GM21619 (cell line): ENCODE results near the gene ANKS3.

Experiments
- ATAC-seq: cut with Tn5 transposase; IDR thresholded peaks from one replicate; pipeline ENCODE4 v1.9.1; 2021; ENCODE audit not compliant: unreplicated experiment

The ANKS3 gene

DNA sequence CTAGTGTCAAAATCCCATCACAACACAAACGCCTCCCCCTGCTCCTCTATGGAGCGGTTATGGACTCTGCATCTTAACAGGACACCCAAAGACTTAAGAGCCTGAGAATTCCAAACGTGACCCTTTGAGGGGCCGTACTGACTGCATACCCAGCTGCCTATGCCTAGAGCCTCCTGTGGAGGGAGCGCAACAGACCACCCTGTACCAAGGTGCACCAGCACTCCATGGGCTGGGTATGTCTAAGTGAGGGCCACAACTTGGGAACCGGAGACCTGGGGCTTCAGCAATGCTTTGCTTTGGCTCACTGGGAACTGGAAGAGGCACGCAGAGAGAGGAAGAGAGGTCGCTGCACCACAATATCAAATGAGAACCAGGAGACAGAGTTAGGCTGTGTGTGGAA is 5.4 kb downstream of the ANKS3 start:
- ATAC-seq = no peak

- no peak for ATAC-seq
Measured at GRCh38 chr16:4726616-4727015, 7.5 kb downstream of the ANKS3 start.

DNA sequence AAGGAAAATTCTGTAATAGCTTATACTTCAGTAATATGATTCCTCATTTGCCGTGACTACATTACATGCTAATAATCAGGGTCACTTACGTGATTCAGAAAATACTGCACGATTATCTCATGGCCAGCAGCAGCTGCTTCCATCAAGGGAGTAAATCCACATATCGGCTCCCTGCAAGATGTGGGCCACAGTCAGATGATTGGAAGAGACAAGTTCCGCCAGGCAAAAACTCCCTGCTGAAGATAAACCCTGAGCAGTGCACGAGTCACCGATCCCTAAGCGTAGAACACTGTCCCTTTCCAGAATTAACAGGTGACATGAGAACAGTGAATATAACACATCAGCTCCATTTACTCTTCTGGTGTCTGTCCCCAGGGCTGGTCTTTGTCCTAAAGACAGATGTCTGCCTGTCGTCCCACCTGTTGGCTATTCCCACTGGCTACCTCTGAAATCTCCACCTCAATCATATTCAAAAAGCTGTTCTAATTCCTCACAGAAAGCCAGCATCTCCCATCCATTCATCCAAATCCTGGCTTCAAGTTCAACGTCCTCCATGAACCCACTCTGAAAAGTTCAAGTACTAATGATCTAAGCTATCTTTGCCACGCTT is 9.3 kb downstream of the ANKS3 start:
- no peak for ATAC-seq

DNA sequence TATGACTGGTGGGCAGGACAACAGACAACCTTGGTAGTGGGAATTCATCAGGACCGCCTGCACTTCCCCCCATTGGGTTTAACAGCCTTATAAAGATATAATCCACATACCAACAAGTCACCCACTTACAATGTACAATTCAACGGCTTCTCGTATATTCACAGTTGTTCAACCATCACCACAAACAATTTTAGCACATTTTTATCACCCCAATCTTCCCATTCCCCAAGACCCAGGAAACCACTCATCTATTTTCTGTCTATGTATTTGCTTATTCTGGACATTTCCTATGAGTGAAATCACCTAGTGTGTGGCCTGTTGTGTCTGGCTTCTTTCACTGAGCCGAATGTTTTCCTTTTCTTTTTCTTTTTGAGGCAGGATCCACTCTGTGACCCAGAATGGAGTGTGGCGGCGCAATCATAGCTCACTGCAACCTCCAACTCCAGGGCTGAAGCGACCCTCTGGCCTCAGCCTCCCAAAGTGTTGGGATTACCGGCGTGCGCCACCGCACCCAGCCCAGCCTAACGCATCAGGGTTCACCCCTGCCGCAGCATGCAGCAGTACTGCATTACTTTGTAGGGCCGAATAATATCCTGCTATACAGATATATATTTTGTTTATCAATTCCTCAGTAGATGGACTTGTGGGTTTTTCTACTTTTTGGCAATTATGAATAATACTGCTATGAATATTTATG is 10.9 kb downstream of the ANKS3 start:
- no peak for ATAC-seq

GRCh38 chr16:4718466-4718865 is 15.6 kb downstream of the ANKS3 start:
- no peak for ATAC-seq

- no peak for ATAC-seq
Measured at GRCh38 chr16:4714996-4715395, 19.1 kb downstream of the ANKS3 start.

DNA sequence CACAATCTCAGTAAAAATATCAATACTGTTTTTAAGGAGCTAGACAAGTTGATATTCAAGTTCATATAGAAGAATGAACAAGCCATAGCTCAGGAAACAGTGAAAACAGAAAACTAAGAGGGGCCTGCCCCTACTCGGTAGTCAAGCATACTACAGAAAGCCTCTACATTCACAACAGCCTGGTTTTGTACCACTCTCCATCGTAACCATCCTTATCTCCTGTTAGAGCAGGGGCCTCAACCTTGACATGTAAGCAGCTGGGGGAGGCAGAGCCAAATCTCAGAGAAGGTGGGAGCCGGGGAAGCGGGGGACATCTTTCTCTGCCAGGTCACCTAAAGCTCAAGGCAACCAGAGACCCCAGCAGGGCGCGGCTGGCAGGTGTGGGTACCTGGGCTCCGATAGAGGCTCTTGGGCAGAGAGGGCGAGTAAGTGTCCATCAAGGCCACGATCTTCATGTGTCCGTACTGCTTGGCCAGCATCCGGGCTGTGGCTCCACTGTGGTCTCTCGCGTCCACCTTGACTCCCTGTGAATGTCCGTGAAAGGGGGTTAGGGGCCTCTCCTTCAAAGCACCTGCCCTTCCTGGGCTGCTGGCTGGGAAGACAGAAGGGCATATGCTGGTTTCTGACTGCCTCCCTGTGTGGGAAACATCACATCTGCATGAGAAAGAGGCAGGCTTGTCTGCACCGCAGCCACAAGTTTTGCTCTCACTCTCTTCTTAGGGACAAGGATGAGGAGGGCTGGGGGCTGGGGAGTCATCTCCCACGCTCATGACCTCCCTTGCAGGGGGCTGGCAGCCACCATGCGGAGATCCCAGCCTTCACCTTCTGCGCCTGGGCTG is 20.2 kb downstream of the ANKS3 start:
- ATAC-seq = no peak

GRCh38 chr16:4709481-4709880 is 24.6 kb downstream of the ANKS3 start:
- no peak for ATAC-seq

DNA sequence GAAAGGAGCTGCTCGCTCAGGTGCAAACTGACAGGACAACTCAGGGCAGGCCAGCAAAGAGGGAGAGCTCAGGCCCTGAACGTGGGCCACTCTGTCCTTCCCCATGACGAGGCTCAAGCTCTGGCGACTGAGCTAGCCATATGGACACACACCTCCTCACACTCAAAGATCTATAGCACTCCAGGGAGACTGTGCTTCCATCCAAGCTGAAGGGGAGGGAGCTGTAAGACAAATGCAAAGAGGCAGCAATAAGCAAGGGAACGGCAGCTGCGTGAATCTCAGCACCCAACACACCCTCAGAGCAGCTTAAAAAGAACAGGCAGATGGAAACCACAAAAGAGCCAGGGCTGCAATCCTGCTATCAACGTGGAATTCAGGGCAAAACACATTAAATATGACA is 27.2 kb downstream of the ANKS3 start:
- ATAC-seq = no peak

GRCh38 chr16:4704913-4705312 is 29.2 kb downstream of the ANKS3 start:
- ATAC-seq = no peak

DNA sequence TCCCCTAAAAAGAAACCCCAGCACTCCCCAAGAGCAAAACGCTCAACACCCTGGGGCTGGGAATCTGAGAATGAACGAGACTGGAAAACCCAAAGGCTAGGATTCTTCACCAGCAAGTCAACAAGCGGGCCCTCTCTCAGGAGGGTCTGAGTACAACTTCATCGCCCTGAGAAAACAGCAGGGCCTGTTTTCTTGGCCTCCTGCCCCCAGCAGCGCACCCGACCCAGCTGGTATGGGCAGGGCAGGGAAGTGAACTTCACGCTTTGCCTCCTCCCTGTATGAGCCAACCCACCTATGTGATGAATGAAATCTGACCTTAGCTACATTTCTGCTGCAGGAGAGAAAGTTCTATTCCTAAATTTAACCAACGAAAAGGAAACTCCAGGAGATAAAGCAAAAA is 29.6 kb downstream of the ANKS3 start:
- no peak for ATAC-seq

GRCh38 chr16:4703906-4704305 is 30.2 kb downstream of the ANKS3 start:
- no peak for ATAC-seq

DNA sequence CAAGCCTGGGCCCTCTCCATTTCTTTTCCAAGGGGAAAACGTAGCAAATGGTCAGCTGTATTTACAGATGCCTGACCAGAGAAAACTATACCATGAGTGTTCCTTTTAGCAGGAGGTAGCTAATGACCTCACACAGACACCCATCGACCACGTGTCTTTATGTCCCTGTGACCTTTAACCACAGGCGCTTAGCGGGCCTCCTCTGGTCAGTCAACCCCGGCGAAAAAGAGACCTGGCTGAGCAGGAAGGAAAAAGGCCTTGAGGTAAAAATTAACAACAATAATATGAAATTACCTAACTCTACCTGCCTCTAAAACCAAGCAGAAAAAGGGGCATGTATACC is 31.6 kb downstream of the ANKS3 start:
- ATAC-seq = no peak

DNA sequence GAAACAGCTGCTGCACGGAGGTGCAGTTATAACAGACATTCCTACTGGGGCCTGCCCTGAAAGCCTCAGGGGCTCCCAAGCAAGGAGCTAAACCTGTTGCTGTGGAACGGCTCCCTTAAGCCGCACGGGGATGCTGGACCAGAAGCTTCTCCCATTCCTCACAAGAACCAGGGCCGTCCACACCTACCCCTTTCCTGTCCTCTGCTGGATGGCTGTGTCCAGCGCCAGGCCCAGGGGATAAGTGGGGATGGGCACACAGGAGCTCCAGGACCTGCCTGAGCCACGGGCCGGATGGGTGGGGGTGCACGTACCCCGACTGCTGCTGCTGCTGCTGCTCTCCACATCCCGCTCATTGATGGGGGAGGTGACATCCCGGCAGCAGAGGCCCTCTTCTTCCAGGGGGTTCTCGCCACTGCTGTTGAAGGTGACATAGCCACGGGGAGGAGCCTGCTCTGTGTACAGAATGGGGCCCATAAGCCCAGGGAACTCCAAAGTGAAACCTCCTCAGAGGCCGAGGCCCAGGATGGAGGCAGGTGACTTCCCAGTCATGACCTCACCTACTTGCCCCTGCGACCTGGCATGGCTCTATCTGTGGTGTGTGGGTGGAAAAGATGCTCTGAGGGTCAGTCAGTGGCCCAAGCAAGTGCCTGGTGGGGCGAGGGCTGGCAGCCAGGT is 32.1 kb downstream of the ANKS3 start:
- no peak for ATAC-seq

DNA sequence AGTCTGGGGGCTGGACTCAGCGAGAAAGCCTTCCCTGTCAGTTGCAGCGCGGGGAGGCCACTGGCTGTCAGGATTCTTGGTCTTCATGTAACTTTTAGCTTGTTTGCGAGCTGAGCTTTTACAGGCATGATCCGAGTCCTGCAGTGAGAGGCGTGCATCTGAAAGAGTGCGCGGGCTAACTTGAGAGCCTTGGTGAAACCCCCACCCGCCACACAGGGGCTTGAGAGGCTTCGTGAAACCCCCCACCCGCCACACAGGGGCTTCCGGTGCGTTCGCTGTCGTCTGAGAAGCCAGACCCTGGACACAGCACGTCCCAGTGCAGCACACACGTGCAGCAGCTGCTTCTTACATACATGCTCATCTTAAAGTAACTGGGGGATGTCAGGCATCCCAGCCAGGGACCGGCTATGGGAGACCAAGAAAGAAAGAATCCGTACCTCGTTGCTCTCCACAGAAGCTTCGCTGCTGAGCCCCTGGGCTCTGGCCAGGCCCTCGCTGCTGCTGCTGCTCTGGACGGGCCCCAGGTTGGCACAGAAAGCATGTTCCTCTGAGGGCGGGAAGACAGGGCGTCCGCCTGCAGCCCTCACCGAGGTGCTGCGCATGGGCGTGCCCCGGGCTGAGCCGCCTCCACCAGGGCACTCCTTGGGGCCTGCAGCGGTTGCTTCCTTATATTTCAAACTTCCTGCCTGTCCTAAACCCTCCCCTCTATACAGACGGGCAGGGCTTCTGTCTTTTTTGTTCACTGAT is 32.9 kb downstream of the ANKS3 start:
- no peak for ATAC-seq

DNA sequence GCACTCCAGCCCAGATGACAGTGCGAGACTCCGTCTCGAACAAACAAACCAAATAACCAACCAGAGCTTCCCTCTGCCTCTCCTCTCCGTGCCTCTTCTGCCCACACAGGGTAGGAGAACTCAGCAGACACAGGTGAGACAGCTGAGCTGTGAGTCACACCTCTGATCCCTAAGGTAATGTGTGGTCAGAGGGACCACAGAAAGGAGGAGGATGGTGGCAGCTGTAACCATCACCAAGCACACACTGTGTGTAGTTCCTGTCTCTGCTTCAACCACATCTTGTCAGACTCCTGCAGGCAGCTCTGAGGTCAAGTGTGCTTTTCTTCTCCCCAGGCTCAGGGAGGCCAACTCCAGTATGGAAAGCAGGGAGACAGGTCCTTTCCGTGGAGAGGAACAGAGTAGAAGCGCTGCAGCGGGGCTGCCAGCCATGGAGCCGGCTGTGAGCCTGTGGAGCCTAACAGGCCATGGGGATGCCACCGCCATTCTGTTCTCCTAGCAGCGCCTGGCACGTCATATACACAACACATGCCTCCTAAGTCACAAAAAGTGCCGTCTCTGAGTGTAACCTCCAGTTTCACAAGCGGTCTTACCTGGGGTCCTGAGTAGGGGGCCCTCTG is 33.6 kb downstream of the ANKS3 start:
- no peak for ATAC-seq

GRCh38 chr16:4699046-4699556 is 35.0 kb downstream of the ANKS3 start:
- ATAC-seq = no peak

GRCh38 chr16:4698321-4699045 is 35.6 kb downstream of the ANKS3 start:
- ATAC-seq = no peak

- ATAC-seq = no peak
Measured at GRCh38 chr16:4697848-4698291, 36.2 kb downstream of the ANKS3 start.
